HG03354 (cell line): ENCODE results near the gene DCLK2.

Source experiments
- ATAC-seq: cut with Tn5 transposase; IDR thresholded peaks from one replicate; pipeline ENCODE4 v1.9.1; 2021; ENCODE audit warnings: mild to moderate bottlenecking; ENCODE audit not compliant: unreplicated experiment, poor library complexity, severe bottlenecking

Gene DCLK2

GRCh38 chr4:150114641-150115040 is 36.4 kb downstream of the DCLK2 start:
- no peak for ATAC-seq

- ATAC-seq: no peak
Observed at GRCh38 chr4:150115851-150116250, 37.6 kb downstream of the DCLK2 start.

GRCh38 chr4:150116506-150116905 is 38.3 kb downstream of the DCLK2 start:
- ATAC-seq: no peak

GRCh38 chr4:150117094-150117493 is 38.8 kb downstream of the DCLK2 start:
- no peak for ATAC-seq

- no peak for ATAC-seq
Observed at GRCh38 chr4:150117629-150118028, 39.4 kb downstream of the DCLK2 start.

GRCh38 chr4:150119492-150119891 is 41.2 kb downstream of the DCLK2 start:
- no peak for ATAC-seq

- ATAC-seq: no peak
Observed at GRCh38 chr4:150123087-150123486, 44.8 kb downstream of the DCLK2 start.

- no peak for ATAC-seq
Observed at GRCh38 chr4:150123796-150124677, 45.8 kb downstream of the DCLK2 start.

GRCh38 chr4:150126201-150126863 is 48.1 kb downstream of the DCLK2 start:
- ATAC-seq: peak; percentile 47

- peak; percentile 64 for ATAC-seq
Observed at GRCh38 chr4:150126864-150127203, 48.6 kb downstream of the DCLK2 start.

GRCh38 chr4:150127757-150128156 is 49.5 kb downstream of the DCLK2 start:
- no peak for ATAC-seq

GRCh38 chr4:150130933-150131332 is 52.7 kb downstream of the DCLK2 start:
- ATAC-seq: no peak

GRCh38 chr4:150131581-150132228 is 53.5 kb downstream of the DCLK2 start:
- no peak for ATAC-seq

GRCh38 chr4:150133605-150134004 is 55.4 kb downstream of the DCLK2 start:
- no peak for ATAC-seq

- no peak for ATAC-seq
Observed at GRCh38 chr4:150135134-150135772, 57.0 kb downstream of the DCLK2 start.

GRCh38 chr4:150136036-150136435 is 57.8 kb downstream of the DCLK2 start:
- ATAC-seq: no peak

- ATAC-seq: no peak
Observed at GRCh38 chr4:150136481-150136880, 58.2 kb downstream of the DCLK2 start.

- ATAC-seq: no peak
Observed at GRCh38 chr4:150139297-150139865, 61.1 kb downstream of the DCLK2 start.

GRCh38 chr4:150140774-150141400 is 62.6 kb downstream of the DCLK2 start:
- ATAC-seq: no peak

GRCh38 chr4:150141756-150142155 is 63.5 kb downstream of the DCLK2 start:
- no peak for ATAC-seq
